HG03439 (cell line): Measurements from ENCODE around the gene ADAMTSL4.
"Not testable (repeated sequence)": the region's sequence is repeated elsewhere in the genome, so short reads cannot be mapped to it uniquely, and the experiment has no call there.

Experiments
- ATAC-seq: cut with Tn5 transposase; IDR thresholded peaks from one replicate; pipeline ENCODE4 v1.9.1; 2021; ENCODE audit warnings: mild to moderate bottlenecking, moderate library complexity; ENCODE audit not compliant: unreplicated experiment

ADAMTSL4 gene

GRCh38 chr1:150554086-150554452 lies 4.9 kb downstream of the ADAMTSL4 start:
- ATAC-seq = no peak

GRCh38 chr1:150555198-150555970 lies 6.2 kb downstream of the ADAMTSL4 start:
- ATAC-seq = no peak

GRCh38 chr1:150555971-150556865 lies 7.0 kb downstream of the ADAMTSL4 start:
- no peak for ATAC-seq

- no peak for ATAC-seq
These were observed 7.9 kb downstream of the ADAMTSL4 start for GRCh38 chr1:150557065-150557600.

GRCh38 chr1:150557813-150558212 lies 8.6 kb downstream of the ADAMTSL4 start:
- no peak for ATAC-seq

- ATAC-seq = no peak
These were observed 9.1 kb downstream of the ADAMTSL4 start for GRCh38 chr1:150558303-150558704.

GRCh38 chr1:150558761-150559655 lies 9.8 kb downstream of the ADAMTSL4 start:
- no peak for ATAC-seq

- ATAC-seq = no peak
These were observed 10.4 kb downstream of the ADAMTSL4 start for GRCh38 chr1:150559656-150560010.

- ATAC-seq = no peak
These were observed 10.8 kb downstream of the ADAMTSL4 start for GRCh38 chr1:150560011-150560438.

- peak; percentile 27 for ATAC-seq
These were observed 11.5 kb downstream of the ADAMTSL4 start for GRCh38 chr1:150560576-150561253.

- ATAC-seq = peak; percentile 11
These were observed 12.2 kb downstream of the ADAMTSL4 start for GRCh38 chr1:150561254-150561973.

- ATAC-seq = peak; percentile 37
These were observed 12.8 kb downstream of the ADAMTSL4 start for GRCh38 chr1:150561974-150562445.

GRCh38 chr1:150562446-150563339 lies 13.5 kb downstream of the ADAMTSL4 start:
- peak; percentile 38 for ATAC-seq

GRCh38 chr1:150563340-150564038 lies 14.3 kb downstream of the ADAMTSL4 start:
- peak; percentile 16 for ATAC-seq

- no peak for ATAC-seq
These were observed 15.1 kb downstream of the ADAMTSL4 start for GRCh38 chr1:150564051-150564991.

- ATAC-seq = not testable (repeated sequence)
These were observed 16.2 kb downstream of the ADAMTSL4 start for GRCh38 chr1:150565240-150565991.
